GM21423 (cell line): ENCODE data around the gene EIF1AX.
"Not testable (repeated sequence)": the region's sequence is repeated elsewhere in the genome, so short reads cannot be mapped to it uniquely, and the experiment has no call there.

Source experiments
- ATAC-seq: cut with Tn5 transposase; IDR thresholded peaks from one replicate; pipeline ENCODE4 v1.9.1; 2021; ENCODE audit warnings: mild to moderate bottlenecking, moderate library complexity; ENCODE audit not compliant: unreplicated experiment

Gene EIF1AX, protein sequence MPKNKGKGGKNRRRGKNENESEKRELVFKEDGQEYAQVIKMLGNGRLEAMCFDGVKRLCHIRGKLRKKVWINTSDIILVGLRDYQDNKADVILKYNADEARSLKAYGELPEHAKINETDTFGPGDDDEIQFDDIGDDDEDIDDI

DNA sequence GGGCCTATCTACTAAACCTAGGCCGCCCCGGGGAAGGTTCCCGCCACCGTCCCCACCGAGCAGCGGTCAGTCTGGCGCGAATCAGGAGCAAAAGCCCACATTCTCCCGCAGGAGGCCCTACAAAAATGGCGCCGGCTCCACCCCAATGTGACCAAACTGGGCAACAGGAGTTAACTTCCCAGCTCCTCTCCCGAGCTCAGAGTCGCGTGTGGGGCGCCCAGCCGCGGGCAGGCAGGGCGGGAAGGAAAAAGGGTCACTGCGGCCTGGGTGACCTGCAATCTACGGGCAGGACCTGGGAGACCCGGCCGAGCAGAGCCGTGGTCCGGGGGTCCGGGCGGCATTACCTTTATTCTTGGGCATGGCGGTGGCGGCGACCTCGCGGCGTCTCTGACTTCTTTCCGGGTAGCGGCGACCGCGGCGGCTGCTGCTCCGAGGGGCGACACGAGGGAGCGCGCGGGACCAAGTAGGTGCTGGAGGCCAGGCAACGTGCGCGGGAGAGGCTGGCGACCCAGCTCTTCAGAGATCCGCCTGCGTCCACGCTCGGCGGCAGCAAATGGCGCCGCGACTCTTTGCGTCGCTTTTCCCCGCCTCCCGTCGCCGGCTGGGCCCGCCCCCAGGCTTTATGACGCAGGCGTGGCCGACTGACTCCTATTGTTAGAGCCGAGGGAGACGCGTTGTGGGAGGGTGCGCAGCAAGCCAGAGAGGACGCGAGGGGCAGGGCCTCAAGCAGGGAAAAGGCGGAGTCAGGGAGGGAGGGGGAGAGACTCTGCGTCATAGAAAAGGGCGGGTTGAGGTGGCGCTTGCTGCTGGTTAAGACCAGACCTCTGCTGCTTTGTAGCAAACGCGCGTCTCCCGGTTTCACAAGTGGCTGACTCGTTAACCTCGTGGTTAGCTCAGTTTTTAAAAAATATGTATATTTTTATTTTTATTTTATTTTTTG lies at the start of gene EIF1AX:
TSS of gene EIF1AX (minus strand) at position 558 of the 940 bp plus-strand sequence. CDS start at position 360, 198 bp downstream.
- peak; percentile 98 for ATAC-seq

DNA sequence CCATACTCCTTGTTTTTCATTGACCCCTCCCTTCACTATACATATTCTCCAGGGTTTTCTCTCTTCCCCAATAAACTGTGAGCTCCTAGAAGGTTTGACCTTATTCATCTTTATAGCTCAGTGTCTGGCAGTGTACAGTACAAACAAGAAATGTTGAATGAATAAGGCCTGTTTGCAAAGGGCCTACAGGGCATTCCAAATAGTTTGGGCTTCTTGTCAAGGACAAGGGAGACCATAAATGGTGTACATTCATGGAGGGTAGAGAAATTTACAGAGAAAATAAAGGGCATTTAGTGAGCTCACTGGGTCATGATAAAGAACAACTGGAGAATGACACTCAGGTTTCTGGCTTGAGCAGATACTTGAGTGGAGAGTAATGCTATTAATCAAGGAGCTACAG lies 47.5 kb upstream of the EIF1AX start:
- ATAC-seq: no peak

- no peak for ATAC-seq
Measured at GRCh38 chrX:20181598-20182329, 40.1 kb upstream of the EIF1AX start.

DNA sequence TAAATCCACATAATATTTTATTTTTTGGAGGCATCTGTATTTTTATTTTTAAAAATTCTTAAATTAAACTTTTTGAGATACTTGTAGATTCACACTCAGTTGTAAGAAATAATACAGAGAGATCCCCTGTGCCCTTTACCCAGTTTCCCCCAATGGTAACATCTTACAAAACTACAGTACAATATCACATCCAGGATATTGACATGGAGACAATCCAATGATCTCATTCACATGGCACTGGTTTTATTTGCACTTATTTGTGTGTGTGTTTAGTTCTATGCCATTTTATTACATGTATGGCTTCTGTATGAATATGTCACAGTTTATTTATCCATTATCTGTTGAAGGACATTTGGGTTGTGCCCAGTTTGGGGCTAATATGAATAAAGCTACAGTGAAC lies 35.5 kb upstream of the EIF1AX start:
- ATAC-seq: no peak

GRCh38 chrX:20173856-20174255 lies 32.2 kb upstream of the EIF1AX start:
- ATAC-seq: no peak

GRCh38 chrX:20173313-20173712 lies 31.7 kb upstream of the EIF1AX start:
- ATAC-seq: no peak

- no peak for ATAC-seq
Measured at GRCh38 chrX:20171887-20172286, 30.2 kb upstream of the EIF1AX start.

GRCh38 chrX:20162516-20162915 lies 20.9 kb upstream of the EIF1AX start:
- ATAC-seq: not testable (repeated sequence)

- ATAC-seq: no peak
Measured at GRCh38 chrX:20159797-20160385, 18.3 kb upstream of the EIF1AX start.

DNA sequence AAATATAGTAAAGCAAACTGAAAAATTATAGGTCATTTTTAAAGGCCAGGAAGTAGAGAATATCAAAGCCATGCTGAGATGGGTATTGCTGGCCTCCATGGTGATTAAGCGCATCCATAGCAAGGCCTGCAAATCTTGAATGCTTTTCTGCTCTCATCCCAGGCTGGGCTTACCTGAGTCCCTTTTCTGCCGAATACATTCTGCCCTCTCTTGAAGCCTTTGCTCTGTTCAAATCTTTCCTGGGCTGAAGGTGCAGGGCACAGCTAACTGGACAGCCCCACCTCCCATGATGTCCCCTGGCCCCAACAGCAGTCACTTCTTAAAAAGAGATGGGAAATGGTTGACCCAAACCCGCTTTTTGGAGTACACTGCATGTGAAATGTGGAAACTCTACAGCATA lies 10.1 kb upstream of the EIF1AX start:
- ATAC-seq: no peak

GRCh38 chrX:20149326-20149725 lies 7.7 kb upstream of the EIF1AX start:
- no peak for ATAC-seq

DNA sequence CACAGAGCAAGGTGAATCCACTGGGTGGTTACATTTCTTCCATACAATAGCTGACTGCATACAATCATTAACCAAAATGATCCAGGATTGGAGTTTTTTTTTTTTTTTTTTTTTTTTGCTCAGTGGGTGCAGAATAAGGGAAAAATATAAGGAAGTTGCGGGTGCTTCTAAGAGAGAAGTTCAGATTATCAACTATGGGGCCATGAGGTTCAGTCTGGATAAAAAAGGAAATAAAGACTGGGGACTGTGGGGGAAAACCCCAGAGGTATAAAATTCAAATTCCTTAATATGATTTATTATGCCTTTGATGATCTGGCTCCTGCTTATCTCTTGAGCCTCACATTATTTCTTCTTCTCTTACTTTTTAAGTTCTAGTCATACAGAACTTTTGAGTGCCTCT lies 5.9 kb upstream of the EIF1AX start:
- no peak for ATAC-seq

DNA sequence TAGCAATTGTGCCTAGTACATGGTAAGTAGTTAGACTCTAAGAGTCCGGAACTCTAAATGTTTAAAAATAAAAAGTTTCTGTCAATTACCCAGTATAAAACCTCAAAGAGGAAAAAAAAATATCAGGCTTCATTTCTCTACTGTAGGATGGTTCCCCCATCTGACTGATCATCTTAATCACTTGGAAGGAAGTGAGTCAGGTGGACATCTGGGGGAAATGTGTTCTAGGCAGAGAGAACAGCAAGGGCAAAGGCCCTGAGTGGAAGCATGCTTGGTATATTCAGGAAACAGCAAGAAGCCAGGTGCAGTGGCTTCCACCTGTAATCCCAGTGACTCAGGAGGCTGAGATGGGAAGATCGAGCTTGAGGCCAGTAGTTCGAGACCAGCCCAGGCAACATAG lies 2.9 kb upstream of the EIF1AX start:
- no peak for ATAC-seq

- ATAC-seq: no peak
Measured at GRCh38 chrX:20143561-20143960, 1.9 kb upstream of the EIF1AX start.

GRCh38 chrX:20143111-20143510 lies 1.5 kb upstream of the EIF1AX start:
- ATAC-seq: no peak

- no peak for ATAC-seq
Measured at GRCh38 chrX:20140420-20140819, 1.2 kb downstream of the EIF1AX start.

DNA sequence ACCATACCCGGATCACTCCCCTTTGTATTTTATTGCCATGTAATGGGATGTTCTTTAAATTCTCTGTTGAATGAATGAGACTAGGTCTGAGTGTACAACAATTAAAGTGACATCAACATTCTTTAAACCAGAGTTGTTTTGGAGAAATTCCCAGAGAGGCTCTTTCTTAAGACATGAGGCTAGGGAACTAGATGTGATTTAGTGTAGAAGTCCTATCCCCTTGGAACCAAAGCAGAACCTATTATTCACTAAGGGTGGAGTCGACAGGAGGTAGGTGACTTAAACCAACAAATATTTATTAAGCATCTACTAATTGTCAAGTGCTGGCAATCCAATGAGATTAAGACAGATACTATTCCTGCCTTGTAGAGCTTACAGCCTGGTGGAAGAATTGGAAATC lies 1.7 kb downstream of the EIF1AX start:
- no peak for ATAC-seq

DNA sequence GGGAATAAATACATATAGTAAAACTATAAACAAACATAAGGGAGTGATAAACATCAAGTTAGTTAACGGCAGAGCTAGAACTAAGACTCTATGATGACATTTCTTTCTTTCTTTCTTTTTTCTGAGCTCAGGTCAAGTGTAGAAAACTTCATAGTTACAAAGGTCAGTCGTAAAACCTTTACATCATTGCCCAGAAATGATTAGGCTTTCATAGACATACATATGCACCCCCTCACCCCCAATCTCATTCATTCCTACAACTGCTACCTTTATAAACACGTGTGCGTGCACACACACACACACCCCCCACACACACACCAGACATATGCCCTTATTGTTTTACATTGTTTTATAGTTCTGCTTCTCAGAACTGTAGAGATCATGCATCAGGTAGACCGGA lies 5.7 kb downstream of the EIF1AX start:
- no peak for ATAC-seq

DNA sequence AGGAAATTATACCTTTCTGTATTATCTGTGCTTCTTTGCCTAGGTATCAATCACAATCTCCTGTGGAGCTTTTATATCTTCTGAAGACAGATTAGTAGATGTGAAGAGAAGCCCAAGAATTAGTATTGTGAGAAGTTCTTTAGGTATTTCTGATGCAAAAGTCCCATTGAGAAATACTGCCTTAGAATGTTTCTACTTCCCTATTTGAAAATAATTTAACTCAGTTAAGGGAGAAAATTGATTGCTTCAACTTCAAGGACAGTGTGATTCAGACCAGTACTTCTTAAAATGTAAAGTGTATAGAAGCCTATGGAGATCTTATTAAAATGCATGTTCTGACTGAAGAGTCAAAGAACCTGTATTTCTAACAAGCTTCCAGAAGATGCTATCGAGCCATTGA lies 9.0 kb downstream of the EIF1AX start:
- no peak for ATAC-seq

DNA sequence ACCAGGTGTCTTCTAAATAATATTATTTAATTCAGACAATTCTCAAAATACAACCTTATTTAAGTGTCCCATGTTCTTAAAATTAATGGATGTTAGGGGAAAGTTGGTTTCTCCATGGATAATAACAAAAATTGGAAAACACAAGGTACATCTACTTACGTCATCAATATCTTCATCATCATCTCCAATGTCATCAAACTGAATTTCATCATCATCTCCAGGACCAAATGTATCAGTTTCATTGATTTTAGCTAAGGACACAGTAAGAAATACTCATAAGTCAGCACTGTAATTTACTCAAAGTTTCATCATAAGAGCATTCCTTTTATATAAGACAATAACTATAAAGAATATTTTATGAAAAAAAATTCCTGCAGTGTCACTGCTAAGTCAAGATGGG lies 11.3 kb downstream of the EIF1AX start:
- ATAC-seq: no peak

GRCh38 chrX:20129547-20129946 lies 12.1 kb downstream of the EIF1AX start:
- ATAC-seq: no peak
